Gastrocnemius medialis (tissue), 4 donors: ENCODE data around the gene SMYD5.

Experiments used
- CTCF ChIP-seq, 5 experiments: fragments of 450-650 bp in 3 of 5; fragments of 200-600 bp in 2 of 5; sonication (generic) in 2 of 5; IDR thresholded peaks in 4 of 5; conservative IDR thresholded peaks in 1 of 5; 1 replicate in 4 of 5; 2 replicates in 1 of 5; pipeline ENCODE4 v1.5.1; 2016 to 2019; ENCODE audit warnings: antibody characterized with exemption in 5 of 5, mild to moderate bottlenecking in 3 of 5, moderate library complexity in 3 of 5
- POLR2A ChIP-seq, 2 donors: fragments of 450-650 bp; IDR thresholded peaks; one replicate each; pipeline ENCODE4 v1.6.1; 2017; ENCODE audit warnings: antibody characterized with exemption in 2 of 2, mild to moderate bottlenecking in 2 of 2, moderate library complexity in 2 of 2

- TF ChIP-seq POLR2A (IDR thresholded peaks at IDR 0.05) (no peak), CTCF (IDR thresholded peaks at IDR 0.05 in 4 of 5, conservative IDR thresholded peaks at IDR 0.05 in 1 of 5) (no peak)
These were observed 41.1 kb upstream of the SMYD5 start for GRCh38 chr2:73172963-73173362.
